ENCODE data around the gene NCLN. TPM values are rescaled to one million over a fixed set of nuclear protein-coding genes. Genes with fewer than 3 reads are reported as not detected.

The NCLN gene
- total and polyA plus RNA-seq, 9 of the 15 experiments (the other 6 are each of a cell fraction or from before 2014, with no cell fraction given) = 3.8 to 126 (median 39.6) TPM

DNA sequence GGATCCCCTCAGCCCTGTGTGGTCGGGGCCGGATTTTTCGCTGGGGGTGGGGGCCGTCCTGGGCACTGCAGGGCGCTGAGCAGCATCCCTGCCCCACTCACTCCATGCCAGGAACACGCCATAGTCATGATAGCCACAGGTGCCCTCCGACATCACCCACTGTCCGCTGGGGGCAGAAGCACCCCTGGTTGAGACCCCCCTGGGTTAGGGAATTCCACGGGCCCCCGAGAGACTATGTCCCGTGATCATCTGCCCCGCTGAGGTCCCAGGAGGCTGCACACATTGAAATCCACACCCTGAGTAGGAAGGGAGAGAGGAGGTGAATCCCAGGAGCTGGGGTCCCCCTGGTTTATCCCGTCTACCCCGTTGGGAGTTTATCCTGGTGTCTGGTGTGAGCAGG lies 16.2 kb downstream of the NCLN start (continued):
- TF ChIP-seq, protein P1, sequence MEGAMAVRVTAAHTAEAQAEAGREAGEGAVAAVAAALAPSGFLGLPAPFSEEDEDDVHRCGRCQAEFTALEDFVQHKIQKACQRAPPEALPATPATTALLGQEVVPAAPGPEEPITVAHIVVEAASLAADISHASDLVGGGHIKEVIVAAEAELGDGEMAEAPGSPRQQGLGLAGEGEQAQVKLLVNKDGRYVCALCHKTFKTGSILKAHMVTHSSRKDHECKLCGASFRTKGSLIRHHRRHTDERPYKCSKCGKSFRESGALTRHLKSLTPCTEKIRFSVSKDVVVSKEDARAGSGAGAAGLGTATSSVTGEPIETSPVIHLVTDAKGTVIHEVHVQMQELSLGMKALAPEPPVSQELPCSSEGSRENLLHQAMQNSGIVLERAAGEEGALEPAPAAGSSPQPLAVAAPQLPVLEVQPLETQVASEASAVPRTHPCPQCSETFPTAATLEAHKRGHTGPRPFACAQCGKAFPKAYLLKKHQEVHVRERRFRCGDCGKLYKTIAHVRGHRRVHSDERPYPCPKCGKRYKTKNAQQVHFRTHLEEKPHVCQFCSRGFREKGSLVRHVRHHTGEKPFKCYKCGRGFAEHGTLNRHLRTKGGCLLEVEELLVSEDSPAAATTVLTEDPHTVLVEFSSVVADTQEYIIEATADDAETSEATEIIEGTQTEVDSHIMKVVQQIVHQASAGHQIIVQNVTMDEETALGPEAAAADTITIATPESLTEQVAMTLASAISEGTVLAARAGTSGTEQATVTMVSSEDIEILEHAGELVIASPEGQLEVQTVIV (CRISPR knock-in tag; IDR thresholded peaks at IDR 0.05; ENCODE audit: borderline replicate concordance) = no peak
- no peak for TF ChIP-seq RBM17 (IDR thresholded peaks at IDR 0.05; ENCODE audit: borderline replicate concordance, low read depth, low read length)
- TF ChIP-seq HNRNPK (IDR thresholded peaks at IDR 0.05; ENCODE audit: low read depth, low read length, poor library complexity, severe bottlenecking) = no peak
- TF ChIP-seq ZNF384 (IDR thresholded peaks at IDR 0.05; ENCODE audit: low read depth, low read length) = no peak
- TF ChIP-seq YY1 (IDR thresholded peaks at IDR 0.05; ENCODE audit: borderline replicate concordance in 1 of 3, control insufficient read depth in 1 of 3, extremely low read depth in 1 of 3, insufficient read depth in 3 of 3, insufficient read length in 1 of 3, insufficient replicate concordance in 2 of 3, low read depth in 1 of 3, low read length in 2 of 3) = no peak
- no peak for TF ChIP-seq ZNF444 (CRISPR knock-in tag; IDR thresholded peaks at IDR 0.05)
- TF ChIP-seq, protein P2, sequence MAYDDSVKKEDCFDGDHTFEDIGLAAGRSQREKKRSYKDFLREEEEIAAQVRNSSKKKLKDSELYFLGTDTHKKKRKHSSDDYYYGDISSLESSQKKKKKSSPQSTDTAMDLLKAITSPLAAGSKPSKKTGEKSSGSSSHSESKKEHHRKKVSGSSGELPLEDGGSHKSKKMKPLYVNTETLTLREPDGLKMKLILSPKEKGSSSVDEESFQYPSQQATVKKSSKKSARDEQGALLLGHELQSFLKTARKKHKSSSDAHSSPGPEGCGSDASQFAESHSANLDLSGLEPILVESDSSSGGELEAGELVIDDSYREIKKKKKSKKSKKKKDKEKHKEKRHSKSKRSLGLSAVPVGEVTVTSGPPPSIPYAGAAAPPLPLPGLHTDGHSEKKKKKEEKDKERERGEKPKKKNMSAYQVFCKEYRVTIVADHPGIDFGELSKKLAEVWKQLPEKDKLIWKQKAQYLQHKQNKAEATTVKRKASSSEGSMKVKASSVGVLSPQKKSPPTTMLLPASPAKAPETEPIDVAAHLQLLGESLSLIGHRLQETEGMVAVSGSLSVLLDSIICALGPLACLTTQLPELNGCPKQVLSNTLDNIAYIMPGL (CRISPR knock-in tag; IDR thresholded peaks at IDR 0.05) = no peak
- TF ChIP-seq RHOXF2B (CRISPR knock-in tag; conservative IDR thresholded peaks at IDR 0.05) = no peak
- TF ChIP-seq, protein P3, sequence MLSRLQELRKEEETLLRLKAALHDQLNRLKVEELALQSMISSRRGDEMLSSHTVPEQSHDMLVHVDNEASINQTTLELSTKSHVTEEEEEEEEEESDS (CRISPR knock-in tag; IDR thresholded peaks at IDR 0.05) = no peak
- no peak for TF ChIP-seq ZFP1 (CRISPR knock-in tag; IDR thresholded peaks at IDR 0.05)
- TF ChIP-seq, protein P4, sequence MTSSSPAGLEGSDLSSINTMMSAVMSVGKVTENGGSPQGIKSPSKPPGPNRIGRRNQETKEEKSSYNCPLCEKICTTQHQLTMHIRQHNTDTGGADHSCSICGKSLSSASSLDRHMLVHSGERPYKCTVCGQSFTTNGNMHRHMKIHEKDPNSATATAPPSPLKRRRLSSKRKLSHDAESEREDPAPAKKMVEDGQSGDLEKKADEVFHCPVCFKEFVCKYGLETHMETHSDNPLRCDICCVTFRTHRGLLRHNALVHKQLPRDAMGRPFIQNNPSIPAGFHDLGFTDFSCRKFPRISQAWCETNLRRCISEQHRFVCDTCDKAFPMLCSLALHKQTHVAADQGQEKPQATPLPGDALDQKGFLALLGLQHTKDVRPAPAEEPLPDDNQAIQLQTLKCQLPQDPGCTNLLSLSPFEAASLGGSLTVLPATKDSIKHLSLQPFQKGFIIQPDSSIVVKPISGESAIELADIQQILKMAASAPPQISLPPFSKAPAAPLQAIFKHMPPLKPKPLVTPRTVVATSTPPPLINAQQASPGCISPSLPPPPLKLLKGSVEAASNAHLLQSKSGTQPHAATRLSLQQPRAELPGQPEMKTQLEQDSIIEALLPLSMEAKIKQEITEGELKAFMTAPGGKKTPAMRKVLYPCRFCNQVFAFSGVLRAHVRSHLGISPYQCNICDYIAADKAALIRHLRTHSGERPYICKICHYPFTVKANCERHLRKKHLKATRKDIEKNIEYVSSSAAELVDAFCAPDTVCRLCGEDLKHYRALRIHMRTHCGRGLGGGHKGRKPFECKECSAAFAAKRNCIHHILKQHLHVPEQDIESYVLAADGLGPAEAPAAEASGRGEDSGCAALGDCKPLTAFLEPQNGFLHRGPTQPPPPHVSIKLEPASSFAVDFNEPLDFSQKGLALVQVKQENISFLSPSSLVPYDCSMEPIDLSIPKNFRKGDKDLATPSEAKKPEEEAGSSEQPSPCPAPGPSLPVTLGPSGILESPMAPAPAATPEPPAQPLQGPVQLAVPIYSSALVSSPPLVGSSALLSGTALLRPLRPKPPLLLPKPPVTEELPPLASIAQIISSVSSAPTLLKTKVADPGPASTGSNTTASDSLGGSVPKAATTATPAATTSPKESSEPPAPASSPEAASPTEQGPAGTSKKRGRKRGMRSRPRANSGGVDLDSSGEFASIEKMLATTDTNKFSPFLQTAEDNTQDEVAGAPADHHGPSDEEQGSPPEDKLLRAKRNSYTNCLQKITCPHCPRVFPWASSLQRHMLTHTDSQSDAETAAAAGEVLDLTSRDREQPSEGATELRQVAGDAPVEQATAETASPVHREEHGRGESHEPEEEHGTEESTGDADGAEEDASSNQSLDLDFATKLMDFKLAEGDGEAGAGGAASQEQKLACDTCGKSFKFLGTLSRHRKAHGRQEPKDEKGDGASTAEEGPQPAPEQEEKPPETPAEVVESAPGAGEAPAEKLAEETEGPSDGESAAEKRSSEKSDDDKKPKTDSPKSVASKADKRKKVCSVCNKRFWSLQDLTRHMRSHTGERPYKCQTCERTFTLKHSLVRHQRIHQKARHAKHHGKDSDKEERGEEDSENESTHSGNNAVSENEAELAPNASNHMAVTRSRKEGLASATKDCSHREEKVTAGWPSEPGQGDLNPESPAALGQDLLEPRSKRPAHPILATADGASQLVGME (CRISPR knock-in tag; IDR thresholded peaks at IDR 0.05) = no peak
- no peak for TF ChIP-seq POLR2A (conservative IDR thresholded peaks at IDR 0.05)
- TF ChIP-seq CC2D1A (IDR thresholded peaks at IDR 0.05) = no peak
